ENCODE results near the gene GDF11. TPM values are rescaled to one million over a fixed set of nuclear protein-coding genes. Genes with fewer than 3 reads are reported as not detected.

GDF11 gene
- total and polyA plus RNA-seq, 4 experiments from 2014 or later = 0.25 to 15.8 (median 8.4) TPM

- Mint-ChIP-seq H3K36me3 (no peaks in the 10 kb centered on the region), H3K9me3 (no peaks in the 10 kb centered on the region), H3K27me3 (peaks cover 10 to 18% of the 10 kb centered on the region in 2 donors), H3K4me1 (peaks cover 13 to 22% (median 18%) of the 10 kb centered on the region in 4 donors), H3K4me3 (peak within 1 kb of the TSS; percentile 71 to 91 (median 84)), H3K27ac (peak within 1 kb of the TSS in 4 of 7 donors; percentile 9 to 42 (median 20))
- Histone ChIP-seq H3K36me3 (ENCODE audit: insufficient read depth, low read length) (no peaks in the 10 kb centered on the region), H3K4me3 (ENCODE audit: low read length in 2 of 2) (peak within 1 kb of the TSS in 1 of 2 donors; percentile 31), H3K27ac (ENCODE audit: low read depth, low read length) (no peak within 1 kb of the TSS), H3K4me1 (ENCODE audit: insufficient read depth, low read length) (peaks cover 14% of the 10 kb centered on the region), H3K9me3 (ENCODE audit: control insufficient read depth in 1 of 2, low read length in 2 of 2) (no peaks in the 10 kb centered on the region), H3K27me3 (ENCODE audit: insufficient read depth, low read length) (peaks cover 5% of the 10 kb centered on the region)
- ChIA-PET CTCF (ENCODE audit: partially characterized antibody) (interaction anchor here (0.6 kb wide), 1 partner anchor 53 kb away, joined by 3 read pairs; no protein-coding TSS in a partner anchor), POLR2A (ENCODE audit: partially characterized antibody) (interaction anchor here (2.6 kb wide), 1 partner anchor 8 kb away, joined by 14 read pairs; the partner anchor contains the start of gene BLOC1S1)
- DNase-seq = peak; percentile 24 to 67 (median 31)
- intact Hi-C loops (cut with micrococcal nuclease) = no loop called here
Observed at GRCh38 chr12:55707841-55708694, 34.9 kb upstream of the GDF11 start, which contains the start of gene ITGA7. Gene ITGA7 (minus strand): TSS chr12:55707904. CDS start chr12:55707682, 222 bp downstream.

GRCh38 chr12:55708695-55709233, 34.2 kb upstream of the GDF11 start:
- intact Hi-C loops (cut with micrococcal nuclease) = no loop called here
- Mint-ChIP-seq H3K9me3 (no peaks in the 10 kb centered on the region), H3K27ac (peak overlapping the region in 1 of 7 donors; percentile 43), H3K27me3 (peaks cover 10 to 18% of the 10 kb centered on the region in 2 donors), H3K4me1 (peaks cover 13 to 22% (median 18%) of the 10 kb centered on the region in 4 donors), H3K4me3 (peak overlapping the region; percentile 71 to 91 (median 84)), H3K36me3 (no peaks in the 10 kb centered on the region)
- Histone ChIP-seq H3K36me3 (ENCODE audit: insufficient read depth, low read length) (no peaks in the 10 kb centered on the region), H3K4me1 (ENCODE audit: insufficient read depth, low read length) (peaks cover 14% of the 10 kb centered on the region), H3K9me3 (ENCODE audit: control insufficient read depth in 1 of 2, low read length in 2 of 2) (no peaks in the 10 kb centered on the region), H3K27me3 (ENCODE audit: insufficient read depth, low read length) (peaks cover 5% of the 10 kb centered on the region), H3K4me3 (ENCODE audit: low read length in 2 of 2) (no peak overlapping the region), H3K27ac (ENCODE audit: low read depth, low read length) (no peak overlapping the region)
- CTCF ChIA-PET (ENCODE audit: partially characterized antibody) = interaction anchor here (0.6 kb wide), 1 partner anchor 53 kb away, joined by 3 read pairs; no protein-coding TSS in a partner anchor
- no peak for DNase-seq
- POLR2A ChIA-PET (ENCODE audit: partially characterized antibody) = no interaction called here

- no peak overlapping the region for H3K4me3 Mint-ChIP-seq
- Histone ChIP-seq H3K27me3 (ENCODE audit: insufficient read depth, low read length) (peaks cover 4% of the 10 kb centered on the region), H3K36me3 (ENCODE audit: insufficient read depth, low read length) (no peaks in the 10 kb centered on the region), H3K4me3 (ENCODE audit: low read length in 2 of 2) (no peak overlapping the region), H3K27ac (ENCODE audit: low read depth, low read length) (no peak overlapping the region), H3K4me1 (ENCODE audit: insufficient read depth, low read length) (peaks cover 28% of the 10 kb centered on the region), H3K9me3 (ENCODE audit: control insufficient read depth in 1 of 2, low read length in 2 of 2) (no peaks in the 10 kb centered on the region)
- DNase-seq = no peak
- H3K9me3 Mint-ChIP-seq = peaks cover 0 to 4% (median 0%) of the 10 kb centered on the region in 8 donors
- CTCF ChIA-PET (ENCODE audit: partially characterized antibody) = interaction anchor here (1.5 kb wide), 1 partner anchor 13 kb away, joined by 3 read pairs; no protein-coding TSS in a partner anchor
- H3K27ac Mint-ChIP-seq = peak overlapping the region in 1 of 7 donors; percentile 62
- intact Hi-C loops (cut with micrococcal nuclease) = no loop called here
- POLR2A ChIA-PET (ENCODE audit: partially characterized antibody) = interaction anchor here (1.3 kb wide), 1 partner anchor 26 kb away, joined by 3 read pairs; no protein-coding TSS in a partner anchor
- peaks cover 0 to 12% of the 10 kb centered on the region in 2 donors for H3K36me3 Mint-ChIP-seq
- peaks cover 19 to 39% (median 29%) of the 10 kb centered on the region in 4 donors for H3K4me1 Mint-ChIP-seq
- H3K27me3 Mint-ChIP-seq = peaks cover 8 to 13% of the 10 kb centered on the region in 2 donors
Observed at GRCh38 chr12:55711786-55712553, 31.0 kb upstream of the GDF11 start.

GRCh38 chr12:55712700-55713415, 30.1 kb upstream of the GDF11 start:
- Histone ChIP-seq H3K27ac (ENCODE audit: low read depth, low read length) (no peak overlapping the region), H3K27me3 (ENCODE audit: insufficient read depth, low read length) (no peaks in the 10 kb centered on the region), H3K4me1 (ENCODE audit: insufficient read depth, low read length) (peaks cover 32% of the 10 kb centered on the region), H3K9me3 (ENCODE audit: control insufficient read depth in 1 of 2, low read length in 2 of 2) (no peaks in the 10 kb centered on the region), H3K36me3 (ENCODE audit: insufficient read depth, low read length) (no peaks in the 10 kb centered on the region), H3K4me3 (ENCODE audit: low read length in 2 of 2) (no peak overlapping the region)
- H3K4me1 Mint-ChIP-seq = peaks cover 23 to 43% (median 33%) of the 10 kb centered on the region in 4 donors
- peak overlapping the region in 1 of 7 donors; percentile 2 for H3K27ac Mint-ChIP-seq
- ChIA-PET POLR2A (ENCODE audit: partially characterized antibody) (no interaction called here), CTCF (ENCODE audit: partially characterized antibody) (interaction anchor here (1.5 to 1.9 kb wide), 2 partner anchors 10 to 12 kb away, joined by 3 to 4 read pairs; no protein-coding TSS in a partner anchor)
- intact Hi-C loops (cut with micrococcal nuclease) = no loop called here
- H3K4me3 Mint-ChIP-seq = no peak overlapping the region
- peaks cover 6 to 10% of the 10 kb centered on the region in 2 donors for H3K27me3 Mint-ChIP-seq
- DNase-seq = no peak
- peaks cover 0 to 18% of the 10 kb centered on the region in 2 donors for H3K36me3 Mint-ChIP-seq
- H3K9me3 Mint-ChIP-seq = peaks cover 0 to 4% (median 0%) of the 10 kb centered on the region in 8 donors

GRCh38 chr12:55713721-55714120, 29.2 kb upstream of the GDF11 start:
- peaks cover 0 to 18% of the 10 kb centered on the region in 2 donors for H3K36me3 Mint-ChIP-seq
- CTCF ChIA-PET (ENCODE audit: partially characterized antibody) = interaction anchor here (1.9 kb wide), 1 partner anchor 9 kb away, joined by 4 read pairs; no protein-coding TSS in a partner anchor
- H3K4me3 Mint-ChIP-seq = no peak overlapping the region
- Histone ChIP-seq H3K9me3 (ENCODE audit: control insufficient read depth in 1 of 2, low read length in 2 of 2) (no peaks in the 10 kb centered on the region), H3K27ac (ENCODE audit: low read depth, low read length) (no peak overlapping the region), H3K4me1 (ENCODE audit: insufficient read depth, low read length) (peaks cover 32% of the 10 kb centered on the region), H3K27me3 (ENCODE audit: insufficient read depth, low read length) (no peaks in the 10 kb centered on the region), H3K36me3 (ENCODE audit: insufficient read depth, low read length) (no peaks in the 10 kb centered on the region), H3K4me3 (ENCODE audit: low read length in 2 of 2) (no peak overlapping the region)
- peak overlapping the region in 1 of 7 donors; percentile 49 for H3K27ac Mint-ChIP-seq
- peaks cover 1 to 6% of the 10 kb centered on the region in 2 donors for H3K27me3 Mint-ChIP-seq
- no peak for DNase-seq
- H3K9me3 Mint-ChIP-seq = peaks cover 0 to 4% (median 0%) of the 10 kb centered on the region in 8 donors
- POLR2A ChIA-PET (ENCODE audit: partially characterized antibody) = no interaction called here
- intact Hi-C loops (cut with micrococcal nuclease) = no loop called here
- H3K4me1 Mint-ChIP-seq = peaks cover 19 to 43% (median 33%) of the 10 kb centered on the region in 4 donors

GRCh38 chr12:55715169-55715764, 27.7 kb upstream of the GDF11 start:
- H3K27ac ChIP-seq (ENCODE audit: low read depth, low read length) = peak overlapping the region; percentile 91
- intact Hi-C loops (cut with micrococcal nuclease) = loop anchor here (5.0 kb wide), 1 partner anchor 68 kb away; no protein-coding TSS in a partner anchor
- H3K4me1 Mint-ChIP-seq = peaks cover 16 to 43% (median 32%) of the 10 kb centered on the region in 4 donors
- CTCF ChIA-PET (ENCODE audit: partially characterized antibody) = interaction anchor here (1.1 to 5.1 kb wide), 7 partner anchors 10 to 114 kb away, joined by 3 to 44 read pairs (median 8); partner anchors contain the start of genes CD63 and DNAJC14
- H3K36me3 Mint-ChIP-seq = peaks cover 0 to 24% of the 10 kb centered on the region in 2 donors
- no peak for DNase-seq
- H3K4me3 Mint-ChIP-seq = peak overlapping the region; percentile 90 to 99 (median 94)
- POLR2A ChIA-PET (ENCODE audit: partially characterized antibody) = interaction anchor here (0.7 to 4.0 kb wide), 18 partner anchors 9 to 413 kb away, joined by 3 to 42 read pairs (median 6); partner anchors contain the start of genes CD63, DGKA, DNAJC14 and GDF11
- H3K27me3 Mint-ChIP-seq = peaks cover 0 to 1% of the 10 kb centered on the region in 2 donors
- peaks cover 0 to 4% (median 0%) of the 10 kb centered on the region in 8 donors for H3K9me3 Mint-ChIP-seq
- peaks cover 7% of the 10 kb centered on the region for H3K36me3 ChIP-seq (ENCODE audit: insufficient read depth, low read length)
- H3K27ac Mint-ChIP-seq = peak overlapping the region; percentile 94 to 99 (median 98)
- H3K4me1 ChIP-seq (ENCODE audit: insufficient read depth, low read length) = peaks cover 31% of the 10 kb centered on the region
- no peaks in the 10 kb centered on the region for H3K27me3 ChIP-seq (ENCODE audit: insufficient read depth, low read length)
- no peaks in the 10 kb centered on the region for H3K9me3 ChIP-seq (ENCODE audit: control insufficient read depth in 1 of 2, low read length in 2 of 2)
- H3K4me3 ChIP-seq (ENCODE audit: low read length in 2 of 2) = peak overlapping the region; percentile 30 to 99
